DMS153 treated with DMSO at 0.1 percent for 48 hours (cell line): ENCODE results near the gene PSME3IP1.

Source experiments
- DNase-seq: peaks from one replicate; lab custom pipeline; 2025; ENCODE audit not compliant: unreplicated experiment; lab: John Stamatoyannopoulos, UW

The PSME3IP1 gene

DNA sequence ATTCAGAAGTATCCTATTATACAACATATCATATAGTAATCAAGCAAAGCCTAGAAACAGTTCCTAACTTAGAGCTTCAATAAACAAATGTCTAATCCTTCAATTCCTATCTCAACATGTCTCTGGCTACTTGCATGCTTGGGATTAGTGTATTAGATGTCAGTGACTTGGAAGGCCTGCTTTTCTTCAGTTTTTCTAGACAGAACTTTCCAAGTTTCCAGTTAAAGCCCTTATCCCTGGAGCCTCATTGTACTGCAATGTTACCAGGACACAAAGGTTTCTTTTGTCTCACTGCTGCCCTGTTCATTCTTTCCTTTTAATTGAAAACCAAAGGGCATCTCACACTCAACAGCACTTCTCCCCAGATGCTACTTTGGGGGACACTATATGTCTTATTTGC lies 16.5 kb downstream of the PSME3IP1 start:
- DNase-seq, result no peak

DNA sequence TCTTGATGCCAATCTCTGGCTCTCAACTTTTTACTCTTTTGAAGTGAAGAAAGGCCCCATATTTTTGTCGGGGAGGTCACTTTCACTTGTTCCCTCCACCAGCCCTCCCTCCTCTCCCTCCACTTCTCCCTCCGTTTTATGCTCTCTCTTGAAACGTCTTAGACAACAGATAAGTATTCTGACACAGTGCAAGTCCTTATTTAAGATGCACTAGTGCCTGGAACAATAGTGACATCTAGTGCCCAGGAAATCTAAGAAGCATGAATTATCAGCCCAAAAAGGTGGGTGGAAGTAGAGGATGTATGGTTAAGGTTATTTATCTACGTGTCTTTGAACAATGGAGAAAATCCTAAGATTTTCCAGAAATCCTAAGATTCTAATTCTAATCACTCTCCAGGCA lies 17.9 kb downstream of the PSME3IP1 start:
- peak; percentile 37 for DNase-seq

DNA sequence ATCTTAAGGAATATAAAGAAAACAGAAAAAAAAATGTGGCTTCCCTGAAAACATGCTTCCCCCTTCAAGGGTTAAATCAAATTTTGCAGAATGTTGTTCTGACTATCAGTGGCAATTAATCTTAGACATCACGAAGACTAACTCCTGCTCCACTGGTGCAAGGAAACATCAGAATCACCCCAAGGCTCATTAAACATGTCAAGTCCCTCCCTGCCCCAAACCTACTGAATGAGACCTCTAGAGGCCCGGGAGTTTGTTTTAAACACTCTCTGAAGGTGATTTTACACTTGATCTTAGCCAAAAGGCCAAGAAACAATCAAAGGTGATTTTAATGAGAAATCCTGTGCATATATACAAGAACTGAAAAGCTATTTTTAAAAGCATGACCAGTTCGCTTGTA lies 18.3 kb downstream of the PSME3IP1 start:
- DNase-seq, result no peak

DNA sequence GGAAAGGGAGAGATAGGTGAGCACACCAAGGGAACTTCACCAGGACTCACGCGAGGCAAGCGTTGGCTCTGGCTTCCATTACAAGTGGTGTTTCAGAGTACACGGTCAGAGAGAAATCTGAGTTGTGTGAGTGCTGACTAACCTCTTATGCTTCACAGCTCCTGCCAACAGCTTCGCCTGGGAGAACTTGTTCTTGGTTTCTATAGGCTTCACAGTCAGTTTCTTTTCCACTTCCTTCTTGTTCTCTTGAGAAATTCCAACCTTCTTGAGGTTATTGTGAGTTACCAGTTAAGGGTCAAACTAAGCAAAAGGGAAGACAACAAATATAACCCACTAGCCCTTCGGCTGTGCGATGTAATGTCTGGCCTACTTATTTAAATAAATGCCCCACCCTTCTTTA lies 18.9 kb downstream of the PSME3IP1 start:
- no peak for DNase-seq

DNA sequence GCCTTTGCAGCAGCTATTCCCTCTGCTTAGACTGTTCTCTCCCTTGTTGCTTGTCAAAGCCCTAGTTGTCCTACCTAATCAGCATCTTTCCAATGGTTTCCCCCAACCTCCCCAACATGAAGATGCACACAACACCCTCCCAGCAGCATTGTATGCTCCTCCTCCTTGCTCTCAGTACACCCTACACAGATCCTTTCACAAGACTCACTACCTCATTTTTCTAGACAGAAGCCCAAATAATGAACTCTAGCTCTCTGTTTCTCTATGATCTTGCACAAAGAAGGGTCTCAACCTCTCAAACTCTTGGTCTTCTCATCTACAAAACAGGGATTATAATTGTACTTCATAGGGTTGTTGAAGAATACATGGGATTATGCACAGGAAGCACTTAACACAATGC lies 19.4 kb downstream of the PSME3IP1 start:
- no peak for DNase-seq

DNA sequence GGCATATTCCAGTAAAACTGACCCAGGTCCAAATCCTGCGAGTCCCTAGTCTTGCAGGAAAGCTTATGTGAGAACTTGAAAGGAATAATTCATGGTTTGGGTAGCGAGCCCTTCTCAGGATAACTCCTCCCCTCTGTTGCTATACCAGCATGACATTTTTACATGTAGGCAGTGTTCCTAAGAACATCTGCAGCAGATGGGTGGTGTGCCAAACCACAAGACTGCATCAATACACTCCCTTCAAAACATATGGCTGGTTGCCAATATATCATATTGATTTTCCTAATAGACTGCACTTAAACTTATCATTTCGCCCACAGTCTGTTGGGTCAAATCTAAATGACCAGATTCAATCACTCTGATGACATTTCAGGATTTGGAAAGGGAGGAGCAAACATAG lies 19.9 kb downstream of the PSME3IP1 start:
- peak; percentile 11 for DNase-seq

DNA sequence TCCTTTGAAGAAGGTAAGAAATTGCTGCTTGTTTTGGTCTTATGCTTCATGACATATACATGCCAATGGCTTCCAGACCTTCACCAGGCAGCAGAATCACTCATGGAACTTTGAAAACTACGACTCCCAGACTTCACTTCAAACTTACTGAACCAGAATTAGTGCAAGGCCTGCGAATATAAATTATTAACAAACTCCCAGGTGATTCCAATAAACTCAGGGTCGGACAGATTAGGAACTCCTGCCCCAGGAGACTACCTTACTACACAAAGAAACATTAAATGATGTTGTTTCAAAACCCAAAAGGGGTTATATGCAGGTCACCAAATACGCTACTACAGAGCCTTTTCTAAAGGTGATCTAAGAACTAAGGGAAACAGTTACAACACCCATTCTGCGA lies 20.4 kb downstream of the PSME3IP1 start:
- DNase-seq, result no peak

DNA sequence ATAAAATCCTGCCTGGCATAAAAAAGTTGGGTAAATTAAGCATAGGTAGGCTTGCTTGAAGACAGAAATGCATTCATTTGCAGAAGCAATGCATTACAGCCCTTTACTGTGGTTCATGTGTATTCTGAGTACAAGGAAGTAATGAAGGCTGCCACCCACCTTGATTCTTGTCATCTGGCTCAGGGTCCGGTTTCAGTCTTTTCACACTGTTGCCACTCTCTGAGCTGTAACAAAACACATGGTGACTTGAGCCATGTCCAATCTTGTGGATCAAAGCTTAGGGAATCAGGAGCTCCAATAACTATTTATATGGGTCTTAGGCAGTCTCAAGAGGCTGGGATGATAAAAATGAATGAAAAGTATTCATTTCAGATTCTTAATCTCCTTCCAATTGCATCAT lies 22.0 kb downstream of the PSME3IP1 start:
- DNase-seq, result no peak

DNA sequence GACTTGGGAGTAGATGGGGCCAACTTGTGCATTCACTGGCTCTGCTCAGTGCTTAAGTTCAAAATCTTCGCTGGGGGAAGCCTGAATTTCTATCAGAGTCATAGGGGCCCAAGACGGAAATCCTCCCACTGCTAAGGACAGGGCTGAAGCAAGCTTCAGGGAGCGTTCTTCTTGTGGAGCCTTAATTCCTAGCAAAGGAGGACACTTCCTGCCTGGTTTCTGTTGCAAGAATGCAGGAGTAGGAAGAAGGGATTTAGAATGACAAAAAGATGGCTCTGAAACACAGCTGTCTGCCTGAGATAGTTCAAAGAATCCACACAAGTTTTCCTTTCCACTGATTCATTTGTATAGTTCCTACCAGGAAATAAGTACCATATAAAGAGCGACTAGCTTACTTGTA lies 26.4 kb downstream of the PSME3IP1 start:
- DNase-seq, result no peak

DNA sequence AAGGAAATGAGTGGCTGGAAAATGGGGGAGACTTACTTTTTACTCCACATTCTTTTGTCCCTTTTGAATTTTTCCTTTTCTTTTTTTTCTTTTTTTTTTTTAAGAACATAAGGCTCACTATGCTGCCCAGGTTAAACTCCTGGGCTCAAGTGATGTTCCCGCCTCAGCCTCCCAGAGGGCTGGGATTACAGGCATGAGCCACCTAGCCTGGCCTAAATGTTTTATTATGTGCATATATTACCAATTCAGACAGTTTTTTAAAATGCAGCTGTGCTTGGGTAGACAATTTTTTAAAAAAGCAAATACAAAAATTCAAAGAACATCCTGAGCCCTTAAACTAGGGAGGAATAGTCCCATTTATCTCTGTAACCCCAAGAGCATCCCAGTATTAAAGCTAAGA lies 28.3 kb downstream of the PSME3IP1 start:
- DNase-seq, result no peak

DNA sequence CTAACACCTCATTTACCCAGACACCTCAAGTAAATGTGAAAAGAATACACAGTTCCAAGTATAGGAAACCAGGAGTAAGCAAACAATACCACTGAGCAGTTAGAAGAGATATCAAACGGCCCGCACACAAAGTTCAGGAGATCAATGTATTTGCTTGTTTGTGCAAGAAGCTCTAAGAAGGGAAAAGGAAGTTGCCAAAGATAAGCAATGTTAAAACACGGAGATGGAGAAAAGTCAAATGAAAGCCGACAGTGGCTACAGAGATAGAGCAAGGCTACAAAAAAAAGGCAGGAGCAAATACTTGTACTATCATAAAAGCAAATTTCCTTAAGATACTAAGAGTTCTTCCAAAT lies 29.5 kb downstream of the PSME3IP1 start:
- no peak for DNase-seq

DNA sequence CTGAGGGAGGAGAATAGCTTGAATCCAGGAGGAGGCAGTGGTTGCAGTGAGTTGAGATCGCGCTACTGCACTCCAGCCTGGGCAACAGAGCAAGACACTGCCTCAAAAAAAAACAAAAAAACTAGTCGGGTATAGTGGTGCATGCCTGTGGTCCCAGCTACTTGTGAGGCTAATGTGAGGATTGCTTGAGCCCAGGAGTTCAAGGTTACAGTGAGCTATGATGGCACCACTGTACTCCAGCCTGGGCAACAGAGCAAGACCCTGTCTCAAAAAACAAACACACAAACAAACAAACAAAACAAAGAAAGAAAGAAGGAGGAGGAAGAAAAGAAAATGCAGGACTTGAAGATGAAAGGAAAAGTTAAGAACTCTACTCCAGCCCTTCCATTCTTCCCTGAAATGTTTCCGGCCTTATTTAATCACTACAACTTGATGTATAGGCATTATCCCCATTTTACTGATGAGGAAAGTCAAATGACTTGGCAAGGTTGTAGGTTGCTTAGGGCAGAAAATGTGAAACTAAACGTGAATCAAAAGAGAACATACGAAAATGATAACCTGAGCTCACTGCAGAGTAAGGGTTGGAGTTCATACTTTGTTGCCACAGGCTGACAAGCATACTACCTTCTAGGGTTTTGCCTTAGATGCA lies 30.0 kb downstream of the PSME3IP1 start:
- no peak for DNase-seq

DNA sequence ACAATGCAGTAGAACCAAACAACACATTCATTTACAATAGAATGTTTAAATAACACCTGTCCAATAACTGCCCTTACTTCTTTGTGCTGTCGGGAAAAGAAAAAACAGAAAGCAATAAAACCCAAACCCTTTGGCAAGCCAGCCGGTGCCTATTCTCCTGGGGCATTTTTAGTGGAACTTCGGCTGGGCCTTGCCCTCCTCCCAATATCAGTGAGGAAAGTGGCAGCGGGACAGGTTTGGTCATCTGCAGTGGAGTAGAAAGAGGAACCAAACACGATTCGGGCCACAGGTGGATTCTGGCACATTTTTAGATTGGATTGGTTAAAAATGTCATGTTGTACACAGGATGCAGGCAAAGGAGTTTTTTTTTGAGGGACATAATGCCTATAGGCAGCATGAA lies 32.0 kb downstream of the PSME3IP1 start:
- DNase-seq, result no peak

DNA sequence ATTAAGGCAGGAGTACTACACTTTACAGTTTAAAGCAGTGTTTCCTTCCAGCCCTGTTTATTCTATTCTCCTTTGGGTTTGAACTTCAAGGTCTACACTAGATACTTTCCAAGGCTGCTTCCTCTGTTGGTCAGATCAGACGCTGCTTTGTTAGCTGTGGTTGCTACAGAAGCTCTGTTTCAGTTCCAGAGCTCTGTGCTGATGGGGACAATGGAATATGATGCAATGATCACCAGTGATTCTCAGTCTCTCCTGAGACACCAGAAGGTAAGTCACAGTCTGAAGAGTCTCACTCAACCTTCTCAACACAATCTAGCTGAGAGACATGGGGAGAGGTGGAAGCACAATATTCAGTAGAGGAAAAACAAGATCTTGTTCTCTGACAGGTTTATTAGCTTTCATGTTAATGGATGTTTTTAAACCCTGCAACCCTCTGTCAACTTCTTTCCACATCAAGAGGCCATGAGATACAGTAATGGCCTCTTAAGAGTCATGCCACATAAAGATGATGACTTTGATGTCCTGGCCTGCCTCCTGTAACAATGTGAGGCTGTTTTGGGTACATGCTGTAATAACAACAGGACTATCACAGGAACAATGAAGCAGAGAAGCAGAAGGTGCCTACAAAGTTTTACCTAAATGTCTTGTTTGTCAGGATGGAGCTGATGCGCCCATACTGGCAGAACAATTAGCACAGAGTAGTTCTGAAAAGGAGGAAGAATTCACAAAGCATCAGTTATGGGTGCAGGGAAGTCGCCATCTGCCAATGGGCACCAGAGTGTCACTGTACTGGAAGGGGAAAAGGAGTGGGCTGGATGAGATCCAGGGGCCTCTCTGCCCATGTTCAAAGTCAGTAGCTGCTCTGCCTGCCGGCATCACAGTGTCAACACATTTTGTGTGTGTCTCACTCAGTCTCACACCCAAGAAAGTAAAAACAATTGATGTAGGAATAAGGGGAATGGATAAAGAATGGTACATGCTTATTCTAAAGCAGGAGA lies 33.4 kb downstream of the PSME3IP1 start:
- peak; percentile 18 for DNase-seq

DNA sequence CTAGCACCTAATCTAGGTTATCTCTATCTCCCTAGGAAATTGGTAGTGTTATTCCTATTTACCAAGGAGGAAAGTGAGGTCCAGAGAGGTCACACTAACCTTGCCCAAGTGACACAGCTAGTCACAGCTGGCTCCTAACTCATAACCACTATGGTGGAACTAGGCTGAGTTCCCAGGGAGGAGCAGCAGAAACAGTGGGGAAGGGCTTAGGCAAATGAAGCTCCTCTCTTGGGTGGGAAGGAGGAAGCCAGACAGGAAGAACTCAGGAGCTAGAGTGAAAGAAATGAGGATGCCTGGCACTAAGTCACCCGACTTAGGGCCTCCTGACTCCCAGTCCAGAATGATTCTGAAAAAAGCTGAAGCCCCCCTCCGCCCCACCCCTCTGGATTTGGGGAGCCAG lies 34.5 kb downstream of the PSME3IP1 start:
- DNase-seq, result no peak

DNA sequence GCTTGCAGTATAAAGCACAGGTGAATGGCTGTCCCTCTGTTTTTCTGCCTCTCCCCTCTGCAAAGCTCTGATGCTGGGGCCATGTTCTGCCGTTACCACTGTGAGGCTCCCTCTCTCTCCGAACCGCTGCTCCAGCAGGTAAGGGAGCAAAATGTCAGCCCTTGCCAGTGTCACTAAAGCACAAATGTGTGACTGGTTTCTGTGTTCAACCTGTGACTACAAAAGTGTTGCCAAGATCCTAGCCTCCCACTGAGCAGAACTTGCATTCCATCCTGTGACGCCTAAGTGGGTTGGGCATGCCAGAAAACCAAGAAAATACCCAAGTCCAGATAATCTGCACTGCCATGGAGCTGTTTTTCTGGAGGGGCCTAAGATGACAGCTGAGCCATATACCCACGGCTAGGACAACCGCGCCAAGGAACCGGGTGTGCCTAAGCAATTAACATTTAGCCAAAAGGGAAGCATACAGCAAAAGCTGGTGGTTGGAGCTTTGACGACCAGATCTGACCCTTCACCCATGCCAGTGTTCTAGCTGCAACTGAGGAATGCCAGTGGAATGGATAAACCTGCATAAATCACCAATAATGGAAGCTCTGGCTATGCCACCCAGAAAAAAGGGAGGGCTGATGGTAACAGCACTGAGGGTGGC lies 35.0 kb downstream of the PSME3IP1 start:
- no peak for DNase-seq

DNA sequence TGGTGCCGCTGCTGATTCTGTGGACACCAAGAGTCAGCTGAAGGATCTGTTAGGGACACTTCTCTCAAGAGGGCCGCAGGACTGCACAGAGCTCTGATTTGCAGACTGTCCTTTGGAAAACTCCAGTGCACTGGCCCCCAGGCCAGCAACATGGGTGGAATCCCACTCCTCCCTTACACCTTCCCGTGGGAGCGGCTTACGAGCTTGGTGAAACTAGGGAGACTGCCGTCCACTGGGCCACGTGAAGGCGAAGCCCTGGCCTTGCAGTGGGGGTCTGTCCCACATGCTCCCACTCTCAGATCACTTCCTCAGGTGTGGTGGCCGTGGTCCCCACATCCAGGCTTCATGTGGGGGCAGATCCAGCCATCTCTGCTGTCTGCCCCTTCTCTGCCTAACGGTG lies 36.4 kb downstream of the PSME3IP1 start:
- DNase-seq, result no peak

DNA sequence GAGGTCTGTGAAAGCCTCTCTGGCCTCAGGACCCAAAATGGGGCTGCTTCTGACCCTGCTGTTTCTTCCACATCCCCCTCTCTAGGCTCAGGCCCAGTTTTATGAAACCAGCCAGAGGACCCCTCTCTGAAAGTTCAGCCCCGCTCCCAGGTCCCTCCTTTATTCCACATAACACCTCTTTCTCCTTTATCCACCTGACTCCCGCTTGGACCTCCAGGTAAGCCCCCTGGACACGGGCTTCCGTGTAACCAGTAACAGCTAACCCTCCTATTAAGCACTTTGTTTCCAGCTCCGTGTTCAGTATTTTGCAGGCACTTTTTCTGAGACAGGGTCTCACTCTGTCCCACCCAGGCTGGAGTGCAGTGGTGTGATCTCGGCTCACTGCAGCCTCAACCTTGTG lies 37.4 kb downstream of the PSME3IP1 start:
- no peak for DNase-seq

DNA sequence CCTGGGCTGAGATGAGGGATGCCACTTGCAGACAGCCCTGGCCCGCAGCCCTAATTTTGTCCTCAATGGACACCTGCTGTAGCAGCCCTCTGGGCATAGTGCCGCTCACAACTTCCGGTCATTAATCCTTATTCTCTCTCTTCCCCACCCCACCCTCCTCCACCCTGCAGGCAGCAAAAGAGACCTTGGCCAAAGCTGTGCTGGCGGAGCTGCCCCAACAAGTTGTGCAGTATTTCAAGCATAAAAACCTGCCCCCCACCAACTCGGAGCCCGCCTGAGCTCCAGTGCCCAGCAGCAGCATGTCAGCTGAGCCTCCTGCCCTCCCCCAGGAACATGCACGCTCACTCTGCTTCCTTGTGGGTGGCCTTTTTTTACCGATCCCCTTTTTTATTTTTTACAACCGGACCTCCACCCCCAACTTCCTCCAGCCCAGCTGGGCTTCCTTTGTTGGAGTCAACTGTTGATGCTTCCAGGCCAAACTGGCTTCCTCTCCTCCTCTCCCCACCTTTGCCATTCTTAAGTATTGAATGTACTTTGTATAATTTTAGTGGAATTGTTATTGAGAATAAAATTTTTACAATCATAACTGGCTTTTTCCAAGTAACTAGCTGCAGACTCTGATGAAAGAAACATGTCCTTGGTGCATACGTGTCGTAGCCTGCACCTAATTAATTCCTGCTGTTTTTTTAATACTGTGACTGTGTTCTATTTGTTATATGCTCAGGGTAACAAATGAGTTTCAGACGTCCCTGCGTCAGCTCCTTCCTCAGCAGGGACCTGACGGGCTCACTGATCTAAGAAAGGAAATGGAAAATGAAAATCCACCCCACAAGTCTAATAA lies 38.2 kb downstream of the PSME3IP1 start:
- DNase-seq, result no peak

DNA sequence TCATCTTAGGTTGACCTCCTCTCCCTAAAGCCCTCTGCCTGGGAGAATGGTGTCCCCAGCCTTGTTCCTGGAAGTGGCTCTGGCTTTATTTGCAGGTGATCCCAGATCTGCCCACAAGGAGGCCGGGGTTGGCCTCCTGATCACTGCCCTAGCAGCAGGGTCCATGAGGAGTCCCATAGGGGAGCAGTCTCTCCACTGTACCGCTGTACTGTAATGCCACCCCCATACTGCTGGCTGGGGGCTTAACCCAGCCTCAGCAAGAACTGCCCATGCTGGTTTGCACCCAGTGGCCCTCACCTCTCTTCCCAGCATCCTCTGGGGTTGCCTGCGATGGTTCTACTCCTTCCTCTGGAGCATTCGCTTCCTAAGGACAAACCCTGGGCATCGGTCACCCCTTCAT lies 39.1 kb downstream of the PSME3IP1 start:
- no peak for DNase-seq

DNA sequence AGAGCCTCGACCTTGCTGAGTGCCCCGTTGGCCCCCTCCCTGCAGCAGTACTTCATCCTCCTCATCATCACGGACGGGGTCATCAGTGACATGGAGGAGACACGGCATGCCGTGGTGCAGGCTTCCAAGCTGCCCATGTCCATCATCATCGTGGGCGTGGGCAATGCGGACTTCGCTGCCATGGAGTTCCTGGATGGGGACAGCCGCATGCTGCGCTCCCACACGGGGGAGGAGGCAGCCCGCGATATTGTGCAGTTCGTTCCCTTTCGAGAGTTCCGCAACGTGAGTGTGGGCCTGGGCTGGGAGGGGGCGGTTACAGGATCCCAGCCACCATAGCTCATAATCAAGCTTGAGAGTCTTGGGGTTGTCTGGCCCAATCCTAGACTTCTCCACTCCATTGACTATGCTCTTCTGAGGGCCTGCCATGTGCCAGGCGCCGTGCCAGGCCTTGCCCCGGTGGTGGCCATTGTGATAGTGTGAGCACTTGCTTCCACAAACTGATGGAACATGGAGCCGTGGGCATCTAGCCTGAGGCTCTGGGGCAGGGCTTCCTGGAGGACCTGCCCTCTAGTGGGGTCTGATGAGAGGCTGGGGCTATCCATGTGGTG lies 39.7 kb downstream of the PSME3IP1 start:
- DNase-seq, result no peak
